GM12874 (cell line): Measurements from ENCODE around the gene LRCH4.

ENCODE experiments used
- TF ChIP-seq, protein P1 (sequence below): IDR thresholded peaks from 2 replicates; pipeline ENCODE4 v1.5.1; 2011; ENCODE audit warnings: low read depth, mild to moderate bottlenecking, control low read depth, low read length, moderate library complexity; ENCODE audit not compliant: insufficient read depth

LRCH4 gene

DNA sequence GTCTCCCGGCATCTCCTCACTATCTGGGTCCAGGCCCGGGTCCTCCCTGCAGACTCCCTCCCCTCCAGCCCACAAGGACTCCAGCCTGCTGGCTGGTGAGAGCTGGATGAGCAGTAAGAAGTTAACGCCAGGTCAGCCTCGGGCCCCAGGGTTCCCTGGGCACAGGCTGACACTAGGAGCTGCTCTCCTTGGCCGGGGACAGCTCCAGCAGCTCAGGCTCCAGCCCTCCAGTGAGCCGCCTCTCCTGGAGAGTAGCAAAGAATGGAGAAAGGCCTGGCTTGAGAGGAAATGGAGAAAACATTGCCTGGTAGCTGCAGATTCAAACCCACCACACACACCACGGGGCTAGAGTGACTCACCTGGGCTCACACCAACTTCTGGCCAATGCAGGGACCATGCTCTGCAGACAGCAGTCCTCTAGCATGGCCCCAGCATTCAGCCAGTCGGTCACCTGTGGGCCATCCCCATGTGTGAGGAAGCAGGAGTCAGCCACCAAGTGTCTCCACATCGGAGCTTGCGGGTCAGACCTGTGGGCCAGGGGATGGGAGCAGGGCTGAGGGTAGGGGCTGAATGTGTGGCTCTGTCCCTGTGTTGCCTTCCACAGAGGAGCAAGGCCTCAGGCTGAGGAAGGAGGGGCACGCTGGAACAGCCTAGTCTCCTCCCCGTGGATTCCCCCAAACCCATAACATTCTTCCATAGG, 18.7 kb downstream of the LRCH4 start:
- TF ChIP-seq, protein P1, sequence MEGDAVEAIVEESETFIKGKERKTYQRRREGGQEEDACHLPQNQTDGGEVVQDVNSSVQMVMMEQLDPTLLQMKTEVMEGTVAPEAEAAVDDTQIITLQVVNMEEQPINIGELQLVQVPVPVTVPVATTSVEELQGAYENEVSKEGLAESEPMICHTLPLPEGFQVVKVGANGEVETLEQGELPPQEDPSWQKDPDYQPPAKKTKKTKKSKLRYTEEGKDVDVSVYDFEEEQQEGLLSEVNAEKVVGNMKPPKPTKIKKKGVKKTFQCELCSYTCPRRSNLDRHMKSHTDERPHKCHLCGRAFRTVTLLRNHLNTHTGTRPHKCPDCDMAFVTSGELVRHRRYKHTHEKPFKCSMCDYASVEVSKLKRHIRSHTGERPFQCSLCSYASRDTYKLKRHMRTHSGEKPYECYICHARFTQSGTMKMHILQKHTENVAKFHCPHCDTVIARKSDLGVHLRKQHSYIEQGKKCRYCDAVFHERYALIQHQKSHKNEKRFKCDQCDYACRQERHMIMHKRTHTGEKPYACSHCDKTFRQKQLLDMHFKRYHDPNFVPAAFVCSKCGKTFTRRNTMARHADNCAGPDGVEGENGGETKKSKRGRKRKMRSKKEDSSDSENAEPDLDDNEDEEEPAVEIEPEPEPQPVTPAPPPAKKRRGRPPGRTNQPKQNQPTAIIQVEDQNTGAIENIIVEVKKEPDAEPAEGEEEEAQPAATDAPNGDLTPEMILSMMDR: no peak

DNA sequence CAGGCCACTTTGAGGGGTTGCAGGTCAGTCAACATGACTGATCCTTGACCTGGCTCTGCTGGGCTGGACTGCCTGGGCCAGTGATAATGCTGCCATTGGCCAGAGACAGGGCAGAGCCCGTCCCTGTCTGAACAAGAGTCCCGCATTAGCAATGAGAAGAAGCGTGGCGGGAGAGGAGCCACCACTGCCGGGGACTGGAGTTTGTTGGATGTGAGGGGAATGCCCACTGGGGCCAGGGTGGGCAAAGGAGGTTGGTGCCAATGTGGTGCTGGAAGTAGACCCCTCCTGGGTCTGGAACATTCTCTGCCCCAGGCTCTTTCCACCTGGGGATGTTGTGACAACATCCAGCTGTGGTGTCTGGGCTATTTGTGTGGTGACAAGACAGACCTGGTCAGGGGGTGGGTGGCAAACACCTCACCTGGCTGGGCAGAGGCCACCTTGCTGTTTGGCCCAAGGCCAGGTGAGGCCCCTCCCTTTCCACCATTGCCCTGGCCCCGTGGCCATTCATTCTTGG, 19.9 kb downstream of the LRCH4 start:
- TF ChIP-seq, protein P1: no peak

GRCh38 chr7:100565133-100565571, 20.8 kb downstream of the LRCH4 start:
- TF ChIP-seq, protein P1: no peak

GRCh38 chr7:100563809-100564400, 22.0 kb downstream of the LRCH4 start:
- TF ChIP-seq, protein P1: peak; percentile 96

DNA sequence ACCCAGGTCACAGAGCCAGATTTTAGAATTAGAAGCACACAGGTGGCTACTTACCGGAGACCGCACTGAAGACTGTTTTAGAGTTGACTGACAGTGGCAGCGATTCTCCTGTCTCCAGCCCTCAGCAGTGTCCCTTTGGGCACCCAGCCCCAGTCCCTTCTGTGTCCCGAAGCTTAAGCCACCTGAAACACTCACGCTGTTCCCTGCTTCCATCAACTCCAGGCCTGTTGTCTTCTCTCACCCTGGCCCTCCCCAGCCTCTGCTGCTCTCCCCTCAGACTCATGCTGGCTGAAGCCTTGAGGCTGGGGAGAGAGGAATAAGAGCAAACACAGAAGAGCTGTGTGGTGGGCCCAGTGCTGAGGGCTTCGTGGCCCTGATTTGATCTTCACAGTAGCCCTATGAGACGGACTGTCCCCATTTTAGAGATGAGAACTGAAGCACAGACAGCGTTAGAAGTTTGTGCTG, 22.8 kb downstream of the LRCH4 start:
- TF ChIP-seq, protein P1: no peak

DNA sequence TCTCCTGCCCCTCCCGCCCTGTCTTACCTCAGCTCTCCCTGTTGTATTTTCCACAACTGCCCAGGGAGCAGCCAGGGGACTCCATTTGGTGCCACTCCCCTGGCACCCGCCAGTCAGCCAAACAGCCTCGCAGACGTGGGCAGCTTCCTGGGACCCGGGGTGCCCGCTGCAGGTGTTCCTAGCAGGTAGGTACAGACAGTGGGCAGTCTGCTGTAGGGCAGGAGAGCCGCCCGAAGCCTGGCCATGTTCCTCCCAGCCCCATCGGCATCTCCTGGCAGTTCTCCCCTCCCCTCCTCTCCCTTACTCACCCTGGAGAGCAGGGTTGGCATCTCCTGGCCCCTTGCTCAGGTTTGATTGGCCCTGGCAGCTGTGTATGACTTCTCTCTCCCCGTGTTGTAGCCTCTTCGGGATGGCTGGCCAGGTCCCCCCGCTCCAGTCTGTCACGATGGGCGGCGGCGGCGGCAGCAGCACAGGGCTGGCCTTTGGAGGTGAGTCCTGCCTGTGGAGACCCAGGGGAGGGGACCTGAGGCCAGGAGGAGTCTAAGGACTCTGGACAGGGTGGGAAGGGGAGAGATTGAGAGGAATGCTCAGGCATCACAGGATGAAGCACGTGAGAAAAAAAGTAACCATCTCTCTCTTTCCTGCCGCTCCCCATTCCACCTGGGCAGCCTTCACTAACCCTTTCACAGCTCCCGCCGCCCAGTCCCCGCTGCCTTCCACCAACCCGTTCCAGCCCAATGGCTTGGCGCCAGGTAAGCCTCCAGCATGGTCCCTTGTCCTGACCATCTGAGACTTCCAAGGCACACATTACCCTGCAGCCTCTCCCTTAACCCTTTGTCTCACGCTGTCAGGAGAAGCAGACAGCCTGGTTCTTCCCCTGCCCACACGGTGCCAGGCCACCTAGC, 23.5 kb downstream of the LRCH4 start:
- TF ChIP-seq, protein P1: no peak
